ENCODE data around the gene HS6ST1.

GRCh38 chr2:128354161-128354560 is 35.5 kb upstream of the HS6ST1 start:
- TF ChIP-seq CTCF (IDR thresholded peaks at IDR 0.05; ENCODE audit: borderline replicate concordance, extremely low read depth, low read length, poor library complexity, severe bottlenecking) (no peak), EZH2 (IDR thresholded peaks at IDR 0.05; ENCODE audit: borderline replicate concordance, low read depth, low read length, severe bottlenecking) (no peak)
